Measurements from ENCODE around the gene ADSL. TPM values are rescaled to one million over a fixed set of nuclear protein-coding genes. Genes with fewer than 3 reads are reported as not detected.

ADSL gene
- total and polyA plus RNA-seq, 9 of the 15 experiments (the other 6 are each of a cell fraction or from before 2014, with no cell fraction given) = 112 to 322 (median 146) TPM

GRCh38 chr22:40341604-40342003 is 4.7 kb upstream of the ADSL start (continued):
- TF ChIP-seq ZNF512 (tag; IDR thresholded peaks at IDR 0.05) (no peak), CBX5 (IDR thresholded peaks at IDR 0.05; ENCODE audit: borderline replicate concordance, low read depth) (no peak), ZBTB1 (CRISPR knock-in tag; IDR thresholded peaks at IDR 0.05; ENCODE audit: borderline replicate concordance, low read depth) (no peak), STAT5B (CRISPR knock-in tag; IDR thresholded peaks at IDR 0.05) (no peak)

- ChIA-PET CTCF (ENCODE audit: low intra/inter-chr PET ratio) (no interaction called here), POLR2A (interaction anchor here (0.6 kb wide), 1 partner anchor 287 kb away, joined by 4 read pairs; no protein-coding TSS in a partner anchor)
- TF ChIP-seq MNT (conservative IDR thresholded peaks at IDR 0.05) = 0 out of 4 replicates have a peak, but pooled peaks of 1 of the 2 experiments have one; percentile 15
- TF ChIP-seq BHLHE40 (IDR thresholded peaks at IDR 0.05; ENCODE audit: low read length) = peak; percentile 69
- no peak for TF ChIP-seq NUFIP1 (IDR thresholded peaks at IDR 0.05; ENCODE audit: partially characterized antibody)
- TF ChIP-seq ZBTB17 (CRISPR knock-in tag; IDR thresholded peaks at IDR 0.05) = no peak
- Histone ChIP-seq H3K4me1 (replicated peaks in 1 of 2; ENCODE audit: control insufficient read depth in 2 of 2, insufficient read depth in 2 of 2, low read length in 2 of 2) (peaks cover 5 to 7% of the 10 kb centered on the region in 2 experiments), H3K9ac (ENCODE audit: insufficient read depth in 1 of 2, low read depth in 2 of 2, low read length in 2 of 2) (no peak overlapping the region; a peak in 1 of 4 replicates), H3K4me2 (ENCODE audit: insufficient read depth, low read length) (peak overlapping the region; percentile 21; the same call in 1 of the 2 replicates), H3K27me3 (ENCODE audit: control insufficient read depth in 2 of 2, insufficient read depth in 2 of 2, low read length in 2 of 2) (no peaks in the 10 kb centered on the region), H3K36me3 (ENCODE audit: control insufficient read depth, insufficient read depth, low read length) (peaks cover 2% of the 10 kb centered on the region), H3K4me3 (no peak overlapping the region), H4K20me1 (replicated peaks; ENCODE audit: control insufficient read depth, insufficient read depth, low read length) (no peaks in the 10 kb centered on the region), H3K9me1 (ENCODE audit: control insufficient read depth, insufficient read depth, low read length) (no peaks in the 10 kb centered on the region), H3K9me3 (replicated peaks; ENCODE audit: control insufficient read depth, insufficient read depth, low read depth, low read length) (no peaks in the 10 kb centered on the region), H2AFZ (ENCODE audit: low read depth, low read length) (peak overlapping the region; percentile 46), H3K27ac (ENCODE audit: extremely low read depth, low read depth, low read length) (no peak overlapping the region), H3K79me2 (ENCODE audit: control insufficient read depth, insufficient read depth, low read length) (peaks cover 12% of the 10 kb centered on the region)
- DNase-seq (ENCODE audit: extremely low read depth in 1 of 4, low spot score in 3 of 4) (peak in 1 of 4 experiments; percentile 4), FAIRE-seq (peak; percentile 19), ATAC-seq (no peak)
- BruUV-seq (replicated peaks) = no TSS peak
- intact Hi-C loops (cut with micrococcal nuclease) = loop anchor here (10.0 kb wide), 1 partner anchor 798 kb away; no protein-coding TSS in a partner anchor
- in situ Hi-C loops (cut with MboI) = no loop called here
- 16% methylated on average over 9 of the region's 9 CpGs for WGBS (ENCODE audit: insufficient coverage, low coverage, missing lambda C conversion rate)
Observed at GRCh38 chr22:40342521-40342920, 3.8 kb upstream of the ADSL start.

All from K562 (cell line).